ENCODE measurements around the gene GARIN3.
A peak's percentile ranks its signal among the peaks of the same experiment; 100 is the strongest.

GARIN3 gene

GRCh38 chr5:157184117-157184670 is 18.1 kb upstream of the GARIN3 start:
- DNase-seq, result no peak

GRCh38 chr5:157182143-157182757 is 16.2 kb upstream of the GARIN3 start:
- no peak for DNase-seq

GRCh38 chr5:157180374-157181264 is 14.6 kb upstream of the GARIN3 start, which contains the start of gene ITK:
Gene ITK (plus strand): TSS chr5:157180840. CDS start chr5:157180978, 138 bp downstream.
- no peak for DNase-seq

GRCh38 chr5:157178966-157179365 is 12.9 kb upstream of the GARIN3 start:
- no peak for DNase-seq

GRCh38 chr5:157177953-157178352 is 11.9 kb upstream of the GARIN3 start:
- DNase-seq, result no peak

GRCh38 chr5:157175071-157175612 is 9.1 kb upstream of the GARIN3 start:
- no peak for DNase-seq

- no peak for DNase-seq
These were observed 6.3 kb upstream of the GARIN3 start for GRCh38 chr5:157172403-157172802.

- no peak for DNase-seq
These were observed 2.2 kb upstream of the GARIN3 start for GRCh38 chr5:157168286-157168685.

GRCh38 chr5:157167214-157167621 is 1.2 kb upstream of the GARIN3 start:
- peak; percentile 82 for DNase-seq

GRCh38 chr5:157165668-157166067 is 396 bp downstream of the GARIN3 start:
- DNase-seq, result no peak

- DNase-seq, result no peak
These were observed 803 bp downstream of the GARIN3 start for GRCh38 chr5:157165261-157165660.

GRCh38 chr5:157164521-157164920 is 1.5 kb downstream of the GARIN3 start:
- DNase-seq, result no peak

GRCh38 chr5:157162919-157163510 is 3.0 kb downstream of the GARIN3 start:
- DNase-seq, result no peak

- no peak for DNase-seq
These were observed 4.1 kb downstream of the GARIN3 start for GRCh38 chr5:157161996-157162395.

GRCh38 chr5:157160001-157160400 is 6.1 kb downstream of the GARIN3 start:
- DNase-seq, result no peak

GRCh38 chr5:157159209-157159751 is 6.8 kb downstream of the GARIN3 start:
- DNase-seq, result no peak

- no peak for DNase-seq
These were observed 8.7 kb downstream of the GARIN3 start for GRCh38 chr5:157157293-157157891.

- no peak for DNase-seq
These were observed 10.8 kb downstream of the GARIN3 start for GRCh38 chr5:157155297-157155696.

- DNase-seq, result no peak
These were observed 15.1 kb downstream of the GARIN3 start for GRCh38 chr5:157150995-157151394.

GRCh38 chr5:157148734-157149615 is 17.1 kb downstream of the GARIN3 start:
- DNase-seq, result peak; percentile 71

Measured in fibroblast of skin of scalp (primary cell).